ENCODE measurements around the gene ARIH1. TPM values are rescaled to one million over a fixed set of nuclear protein-coding genes. Genes with fewer than 3 reads are reported as not detected.

The ARIH1 gene
- total and polyA plus RNA-seq, 2 of the 8 experiments (the other 6 are each of a cell fraction or from before 2014, with no cell fraction given): 32.7 to 179 TPM

DNA sequence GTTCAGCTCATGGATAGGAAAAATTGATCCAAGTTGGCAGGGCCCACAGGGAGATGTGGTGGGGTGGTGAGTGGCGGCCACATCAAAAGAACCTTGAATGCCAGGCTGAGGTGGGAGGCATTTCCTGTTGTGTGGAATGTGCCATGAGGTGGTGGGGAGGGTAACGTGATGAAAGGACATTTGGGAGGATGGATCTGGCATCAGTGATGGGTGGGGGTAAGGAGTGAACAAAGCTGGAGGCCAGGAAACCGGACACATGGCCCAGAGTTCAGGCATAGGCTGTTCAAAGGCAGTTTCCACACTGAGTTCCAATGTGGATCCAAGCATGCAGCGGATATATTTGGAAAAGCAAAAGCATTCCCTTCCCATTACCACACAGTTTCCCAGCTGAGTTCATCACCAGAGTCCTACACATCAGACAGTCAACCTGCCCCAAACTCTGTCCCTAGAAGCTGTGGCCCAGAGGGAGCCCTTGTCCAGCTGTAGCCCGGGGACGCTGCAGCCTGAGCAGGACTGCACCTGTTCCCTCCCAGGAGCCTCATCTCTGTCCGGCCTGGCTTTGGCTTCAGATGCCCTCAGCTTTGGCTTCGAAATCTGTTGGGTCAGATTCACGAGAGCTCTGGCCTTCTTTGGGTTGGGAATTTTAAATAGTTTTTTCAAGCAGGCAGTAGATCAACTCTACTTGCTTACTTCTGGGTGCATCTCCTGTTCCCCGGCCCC lies 142.5 kb downstream of the ARIH1 start (continued):
- TF ChIP-seq, protein P1, sequence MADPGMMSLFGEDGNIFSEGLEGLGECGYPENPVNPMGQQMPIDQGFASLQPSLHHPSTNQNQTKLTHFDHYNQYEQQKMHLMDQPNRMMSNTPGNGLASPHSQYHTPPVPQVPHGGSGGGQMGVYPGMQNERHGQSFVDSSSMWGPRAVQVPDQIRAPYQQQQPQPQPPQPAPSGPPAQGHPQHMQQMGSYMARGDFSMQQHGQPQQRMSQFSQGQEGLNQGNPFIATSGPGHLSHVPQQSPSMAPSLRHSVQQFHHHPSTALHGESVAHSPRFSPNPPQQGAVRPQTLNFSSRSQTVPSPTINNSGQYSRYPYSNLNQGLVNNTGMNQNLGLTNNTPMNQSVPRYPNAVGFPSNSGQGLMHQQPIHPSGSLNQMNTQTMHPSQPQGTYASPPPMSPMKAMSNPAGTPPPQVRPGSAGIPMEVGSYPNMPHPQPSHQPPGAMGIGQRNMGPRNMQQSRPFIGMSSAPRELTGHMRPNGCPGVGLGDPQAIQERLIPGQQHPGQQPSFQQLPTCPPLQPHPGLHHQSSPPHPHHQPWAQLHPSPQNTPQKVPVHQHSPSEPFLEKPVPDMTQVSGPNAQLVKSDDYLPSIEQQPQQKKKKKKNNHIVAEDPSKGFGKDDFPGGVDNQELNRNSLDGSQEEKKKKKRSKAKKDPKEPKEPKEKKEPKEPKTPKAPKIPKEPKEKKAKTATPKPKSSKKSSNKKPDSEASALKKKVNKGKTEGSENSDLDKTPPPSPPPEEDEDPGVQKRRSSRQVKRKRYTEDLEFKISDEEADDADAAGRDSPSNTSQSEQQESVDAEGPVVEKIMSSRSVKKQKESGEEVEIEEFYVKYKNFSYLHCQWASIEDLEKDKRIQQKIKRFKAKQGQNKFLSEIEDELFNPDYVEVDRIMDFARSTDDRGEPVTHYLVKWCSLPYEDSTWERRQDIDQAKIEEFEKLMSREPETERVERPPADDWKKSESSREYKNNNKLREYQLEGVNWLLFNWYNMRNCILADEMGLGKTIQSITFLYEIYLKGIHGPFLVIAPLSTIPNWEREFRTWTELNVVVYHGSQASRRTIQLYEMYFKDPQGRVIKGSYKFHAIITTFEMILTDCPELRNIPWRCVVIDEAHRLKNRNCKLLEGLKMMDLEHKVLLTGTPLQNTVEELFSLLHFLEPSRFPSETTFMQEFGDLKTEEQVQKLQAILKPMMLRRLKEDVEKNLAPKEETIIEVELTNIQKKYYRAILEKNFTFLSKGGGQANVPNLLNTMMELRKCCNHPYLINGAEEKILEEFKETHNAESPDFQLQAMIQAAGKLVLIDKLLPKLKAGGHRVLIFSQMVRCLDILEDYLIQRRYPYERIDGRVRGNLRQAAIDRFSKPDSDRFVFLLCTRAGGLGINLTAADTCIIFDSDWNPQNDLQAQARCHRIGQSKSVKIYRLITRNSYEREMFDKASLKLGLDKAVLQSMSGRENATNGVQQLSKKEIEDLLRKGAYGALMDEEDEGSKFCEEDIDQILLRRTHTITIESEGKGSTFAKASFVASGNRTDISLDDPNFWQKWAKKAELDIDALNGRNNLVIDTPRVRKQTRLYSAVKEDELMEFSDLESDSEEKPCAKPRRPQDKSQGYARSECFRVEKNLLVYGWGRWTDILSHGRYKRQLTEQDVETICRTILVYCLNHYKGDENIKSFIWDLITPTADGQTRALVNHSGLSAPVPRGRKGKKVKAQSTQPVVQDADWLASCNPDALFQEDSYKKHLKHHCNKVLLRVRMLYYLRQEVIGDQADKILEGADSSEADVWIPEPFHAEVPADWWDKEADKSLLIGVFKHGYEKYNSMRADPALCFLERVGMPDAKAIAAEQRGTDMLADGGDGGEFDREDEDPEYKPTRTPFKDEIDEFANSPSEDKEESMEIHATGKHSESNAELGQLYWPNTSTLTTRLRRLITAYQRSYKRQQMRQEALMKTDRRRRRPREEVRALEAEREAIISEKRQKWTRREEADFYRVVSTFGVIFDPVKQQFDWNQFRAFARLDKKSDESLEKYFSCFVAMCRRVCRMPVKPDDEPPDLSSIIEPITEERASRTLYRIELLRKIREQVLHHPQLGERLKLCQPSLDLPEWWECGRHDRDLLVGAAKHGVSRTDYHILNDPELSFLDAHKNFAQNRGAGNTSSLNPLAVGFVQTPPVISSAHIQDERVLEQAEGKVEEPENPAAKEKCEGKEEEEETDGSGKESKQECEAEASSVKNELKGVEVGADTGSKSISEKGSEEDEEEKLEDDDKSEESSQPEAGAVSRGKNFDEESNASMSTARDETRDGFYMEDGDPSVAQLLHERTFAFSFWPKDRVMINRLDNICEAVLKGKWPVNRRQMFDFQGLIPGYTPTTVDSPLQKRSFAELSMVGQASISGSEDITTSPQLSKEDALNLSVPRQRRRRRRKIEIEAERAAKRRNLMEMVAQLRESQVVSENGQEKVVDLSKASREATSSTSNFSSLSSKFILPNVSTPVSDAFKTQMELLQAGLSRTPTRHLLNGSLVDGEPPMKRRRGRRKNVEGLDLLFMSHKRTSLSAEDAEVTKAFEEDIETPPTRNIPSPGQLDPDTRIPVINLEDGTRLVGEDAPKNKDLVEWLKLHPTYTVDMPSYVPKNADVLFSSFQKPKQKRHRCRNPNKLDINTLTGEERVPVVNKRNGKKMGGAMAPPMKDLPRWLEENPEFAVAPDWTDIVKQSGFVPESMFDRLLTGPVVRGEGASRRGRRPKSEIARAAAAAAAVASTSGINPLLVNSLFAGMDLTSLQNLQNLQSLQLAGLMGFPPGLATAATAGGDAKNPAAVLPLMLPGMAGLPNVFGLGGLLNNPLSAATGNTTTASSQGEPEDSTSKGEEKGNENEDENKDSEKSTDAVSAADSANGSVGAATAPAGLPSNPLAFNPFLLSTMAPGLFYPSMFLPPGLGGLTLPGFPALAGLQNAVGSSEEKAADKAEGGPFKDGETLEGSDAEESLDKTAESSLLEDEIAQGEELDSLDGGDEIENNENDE (IDR thresholded peaks at IDR 0.05; ENCODE audit: insufficient replicate concordance, low read length): no peak
- TF ChIP-seq TAF7 (optimal IDR thresholded peaks at IDR 0.05; ENCODE audit: borderline replicate concordance, low read depth, low read length): no peak
- TF ChIP-seq EGR1 (IDR thresholded peaks at IDR 0.05; ENCODE audit: borderline replicate concordance, low read depth, low read length): no peak
- no peak for TF ChIP-seq POLR2AphosphoS5 (IDR thresholded peaks at IDR 0.05; ENCODE audit: low read depth, low read length)
- TF ChIP-seq RBBP5 (IDR thresholded peaks at IDR 0.05; ENCODE audit: borderline replicate concordance, low read depth, low read length): no peak
- no peak for TF ChIP-seq EZH2 (IDR thresholded peaks at IDR 0.05; ENCODE audit: low read depth, low read length, severe bottlenecking)
- no peak for TF ChIP-seq RFX5 (IDR thresholded peaks at IDR 0.05; ENCODE audit: borderline replicate concordance, low read depth, low read length)
- no peak for TF ChIP-seq ZNF274 (IDR thresholded peaks at IDR 0.05; ENCODE audit: borderline replicate concordance, extremely low read depth, low read length)
- no peak for TF ChIP-seq SIN3A (conservative IDR thresholded peaks at IDR 0.05 in 1 of 2, IDR thresholded peaks at IDR 0.05 in 1 of 2; ENCODE audit: low read depth in 1 of 2, low read length in 2 of 2)
- TF ChIP-seq BRCA1 (IDR thresholded peaks at IDR 0.05; ENCODE audit: low read depth, low read length): no peak
